Upper lobe of right lung (tissue), 1 donor: ENCODE results near the gene FARP1. TPM values are rescaled to one million over a fixed set of nuclear protein-coding genes. Genes with fewer than 3 reads are reported as not detected.

Experiments used
- ATAC-seq: fragments of 200-7000 bp; cut with Tn5 transposase; one replicate; pipeline ENCODE4 v1.9.1; 2020; ENCODE audit warnings: mild to moderate bottlenecking, moderate library complexity
- DNase-seq: peaks from one replicate; pipeline ENCODE4 v3.0.0-alpha.2; 2020
- H3K27ac ChIP-seq: fragments of 200-600 bp; one replicate; pipeline ENCODE4 v1.8.0; 2022
- H3K27me3 ChIP-seq: fragments of 200-600 bp; one replicate; pipeline ENCODE4 v1.8.0; 2022; ENCODE audit warnings: mild to moderate bottlenecking
- H3K36me3 ChIP-seq: fragments of 200-600 bp; one replicate; pipeline ENCODE4 v1.8.0; 2022
- H3K4me1 ChIP-seq: fragments of 200-600 bp; one replicate; pipeline ENCODE4 v1.8.0; 2022
- H3K4me3 ChIP-seq: fragments of 200-600 bp; one replicate; pipeline ENCODE4 v1.8.0; 2022; ENCODE audit warnings: mild to moderate bottlenecking
- H3K9me3 ChIP-seq: fragments of 200-600 bp; one replicate; pipeline ENCODE4 v1.8.0; 2022
- CTCF ChIP-seq: fragments of 200-600 bp; IDR thresholded peaks from one replicate; pipeline ENCODE4 v1.8.0; 2022; ENCODE audit warnings: antibody characterized with exemption
- intact Hi-C: fragments of 100-400 bp; cut with DNase I; formaldehyde crosslinking; loops from one replicate; pipeline ENCODE4 v1.11.0; 2022
- total RNA-seq: library from RNA; stranded (reverse); fragmentation: NEBNext Ultra II Directional; extraction: Animal tissue kit (Norgen Biotek cat#: 25700); gene quantifications from one replicate; pipeline ENCODE4 v1.2.1, GENCODE V29; 2021
- donor health status: DM: no; HTN: yes; CAD: no; lungs with severe emphysema.

FARP1 gene
- total RNA-seq, 1 donor from 2014 or later: 95.9 TPM

DNA sequence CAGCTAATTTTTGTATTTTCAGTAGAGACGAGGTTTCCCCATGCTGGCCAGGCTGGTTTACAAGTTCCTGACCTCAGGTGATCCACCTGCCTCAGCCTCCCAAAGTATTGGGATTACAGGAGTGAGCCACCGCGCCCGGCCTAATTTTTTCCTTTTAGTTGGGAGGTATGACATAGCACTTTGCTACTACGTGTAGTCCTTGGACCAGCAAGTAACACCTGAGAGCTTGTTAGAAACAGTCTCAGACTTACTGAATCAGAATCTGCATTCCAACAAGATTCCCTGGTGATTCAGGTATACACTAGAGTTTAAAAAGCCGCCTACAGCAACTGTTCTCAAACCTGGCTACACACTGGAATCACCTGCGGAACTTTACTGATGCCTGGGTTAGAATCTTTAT is 1.8 kb upstream of the FARP1 start:
- H3K27ac ChIP-seq: no peak overlapping the region
- no peak overlapping the region for H3K4me3 ChIP-seq
- peaks cover 18% of the 10 kb centered on the region for H3K4me1 ChIP-seq
- DNase-seq: no peak
- no peaks in the 10 kb centered on the region for H3K27me3 ChIP-seq
- intact Hi-C loops: no loop called here
- no peaks in the 10 kb centered on the region for H3K36me3 ChIP-seq
- TF ChIP-seq CTCF: no peak
- H3K9me3 ChIP-seq: no peaks in the 10 kb centered on the region
- no peak for ATAC-seq

DNA sequence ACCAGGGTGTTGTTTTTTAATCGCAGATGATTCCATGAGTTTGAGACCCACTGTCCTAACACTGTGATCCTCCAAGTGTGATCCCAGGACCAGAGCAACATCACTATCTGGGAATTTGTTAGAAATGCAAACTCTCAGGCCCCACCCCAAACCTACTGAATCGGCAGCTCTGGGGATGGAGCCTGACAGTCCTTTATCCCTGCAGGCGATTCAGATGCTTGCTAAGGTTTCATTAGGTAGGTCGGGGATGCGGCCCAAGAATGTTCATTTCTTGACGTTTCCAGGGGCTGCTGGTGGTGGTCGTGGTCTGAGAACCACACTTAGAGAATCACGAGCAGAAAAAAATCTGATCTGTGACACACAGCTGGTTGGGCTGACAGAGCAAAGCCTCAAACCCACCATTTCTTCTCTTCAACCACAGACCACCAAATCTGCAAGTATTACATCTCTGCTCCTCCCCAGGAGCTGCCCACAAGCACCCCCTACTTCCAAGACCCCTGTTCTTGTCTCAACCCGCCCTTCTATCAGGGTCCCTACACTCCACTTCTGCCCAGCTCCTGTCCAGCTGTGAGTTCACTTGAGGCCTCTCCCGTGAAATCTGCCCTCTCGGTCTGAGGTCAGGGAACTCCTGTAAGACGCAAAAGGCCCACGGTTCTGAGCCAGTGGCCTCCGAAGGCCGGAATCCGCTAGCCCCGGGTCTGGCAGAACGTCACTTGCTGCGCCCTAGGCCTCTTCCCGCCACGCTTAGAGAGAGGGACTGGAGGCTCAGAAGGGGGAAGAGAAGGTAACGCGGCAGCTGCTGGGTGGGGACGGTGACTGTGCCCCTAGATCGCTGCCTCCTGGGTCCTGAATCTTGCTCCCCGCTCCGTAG is 1.1 kb upstream of the FARP1 start:
- intact Hi-C loops: no loop called here
- Histone ChIP-seq H3K27me3 (no peaks in the 10 kb centered on the region), H3K4me1 (peaks cover 18% of the 10 kb centered on the region), H3K9me3 (no peaks in the 10 kb centered on the region), H3K27ac (peak overlapping the region; percentile 74), H3K36me3 (no peaks in the 10 kb centered on the region), H3K4me3 (peak overlapping the region; percentile 62)
- DNase-seq: no peak
- no peak for TF ChIP-seq CTCF
- ATAC-seq: peak; percentile 25

DNA sequence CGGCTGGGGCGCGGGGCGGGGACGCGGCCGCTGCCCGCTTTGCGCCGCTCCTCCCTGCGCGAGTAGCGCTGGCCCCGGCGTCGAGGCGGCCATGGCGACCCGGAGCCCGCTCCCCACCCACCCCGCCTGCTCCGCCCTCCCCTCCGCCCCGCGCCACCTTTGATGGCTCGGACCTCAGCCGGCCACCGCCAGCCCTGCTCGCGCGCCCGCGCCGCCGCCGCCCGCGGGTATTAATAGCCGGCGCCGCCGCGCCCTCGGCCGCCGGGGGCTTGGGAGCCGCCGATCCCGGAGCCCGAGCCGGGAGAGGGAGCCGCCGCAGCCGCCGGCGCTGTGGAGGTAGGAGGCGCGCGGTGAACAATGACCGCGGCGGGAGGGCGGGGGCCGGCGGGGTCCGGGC is 261 bp downstream of the FARP1 start:
- intact Hi-C loops: no loop called here
- H3K27ac ChIP-seq: peak overlapping the region; percentile 55

DNA sequence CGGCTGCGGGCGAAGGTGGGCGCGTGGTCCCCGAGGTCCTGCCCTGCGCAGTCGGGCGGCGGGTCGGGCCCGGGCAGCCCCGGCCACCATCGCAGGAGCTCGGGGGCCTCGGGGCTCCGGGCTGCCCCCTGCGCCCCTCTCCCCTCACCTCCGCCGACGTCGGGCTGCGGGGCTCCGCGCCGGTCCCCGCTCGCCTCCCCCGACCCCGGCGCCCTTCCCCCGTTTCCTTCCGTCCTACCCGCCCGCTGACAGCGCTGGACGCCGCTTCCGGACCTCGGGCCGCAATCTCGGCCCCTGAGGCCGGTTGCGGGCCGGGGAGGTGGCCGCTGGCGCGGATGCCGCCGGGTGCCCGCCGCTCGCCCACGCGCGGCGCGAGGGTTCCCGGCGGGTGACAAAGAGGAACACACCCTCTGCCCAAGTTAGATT is 720 bp downstream of the FARP1 start:
- TF ChIP-seq CTCF: no peak
- Histone ChIP-seq H3K27me3 (no peaks in the 10 kb centered on the region), H3K4me1 (peaks cover 22% of the 10 kb centered on the region), H3K27ac (peak overlapping the region; percentile 55), H3K36me3 (no peaks in the 10 kb centered on the region), H3K4me3 (peak overlapping the region; percentile 61), H3K9me3 (no peaks in the 10 kb centered on the region)
- ATAC-seq: peak; percentile 9
- peak; percentile 74 for DNase-seq
- intact Hi-C loops: no loop called here

More for the DNA sequence above, 261 bp downstream of the FARP1 start:
- peak; percentile 85 for DNase-seq
- TF ChIP-seq CTCF: no peak
- Histone ChIP-seq H3K36me3 (no peaks in the 10 kb centered on the region), H3K4me1 (peaks cover 22% of the 10 kb centered on the region), H3K4me3 (peak overlapping the region; percentile 61), H3K9me3 (no peaks in the 10 kb centered on the region), H3K27me3 (no peaks in the 10 kb centered on the region)
- no peak for ATAC-seq

- Histone ChIP-seq H3K27me3 (no peaks in the 10 kb centered on the region), H3K36me3 (no peaks in the 10 kb centered on the region), H3K4me1 (peaks cover 22% of the 10 kb centered on the region), H3K27ac (peak overlapping the region; percentile 55), H3K4me3 (peak overlapping the region; percentile 61), H3K9me3 (no peaks in the 10 kb centered on the region)
- intact Hi-C loops: no loop called here
- no peak for TF ChIP-seq CTCF
- DNase-seq: peak; percentile 64
- no peak for ATAC-seq
Measured at GRCh38 chr13:98144027-98144741, 1.3 kb downstream of the FARP1 start.
